ENCODE data around the gene EIF4H. TPM values are rescaled to one million over a fixed set of nuclear protein-coding genes. Genes with fewer than 3 reads are reported as not detected.

Gene EIF4H
- total RNA-seq, 1 experiment from 2014 or later: 459 TPM

DNA sequence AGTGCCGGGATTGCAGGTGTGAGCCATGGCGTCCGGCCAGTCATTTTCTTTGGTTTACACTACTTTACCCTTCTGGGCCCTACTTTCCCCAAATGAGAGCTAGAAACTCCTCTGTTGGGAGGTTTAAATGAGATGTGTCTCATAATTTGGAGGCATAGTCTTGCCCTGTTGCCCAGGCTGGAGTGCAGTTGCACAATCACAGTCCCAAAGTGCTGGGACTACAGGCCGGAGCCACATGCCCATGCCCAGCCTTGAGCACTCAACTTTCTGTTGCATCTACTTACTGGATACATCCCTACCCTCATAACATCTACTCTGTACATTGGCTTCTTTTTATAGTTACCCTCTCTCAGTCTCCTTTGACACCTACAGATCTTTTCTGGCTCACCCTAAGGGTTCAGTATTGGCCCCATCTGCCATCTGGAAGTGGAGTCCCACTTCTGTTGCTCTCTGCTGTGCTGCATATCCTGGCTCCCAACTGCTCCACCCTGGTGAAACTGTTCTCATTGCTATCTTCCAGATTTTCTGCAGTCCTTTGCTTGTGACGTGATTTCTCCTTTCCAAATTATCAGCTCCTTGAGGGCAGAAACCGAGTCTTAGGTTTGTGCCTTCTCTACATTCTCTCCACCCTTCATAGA lies 8.4 kb downstream of the EIF4H start:
- intact Hi-C loops (cut with micrococcal nuclease; ENCODE audit: unreplicated experiment): loop anchor here (5.0 kb wide), 1 partner anchor 115 kb away; no protein-coding TSS in a partner anchor
- H3K9me2 ChIP-seq (ENCODE audit: insufficient read depth): no peaks in the 10 kb centered on the region
- H3K9me3 ChIP-seq (ENCODE audit: insufficient read depth, low read depth): no peaks in the 10 kb centered on the region
- peaks cover 100% of the 10 kb centered on the region for H4K20me1 ChIP-seq (ENCODE audit: insufficient read depth)
- BruUV-seq (replicated peaks): no TSS peak
- H3F3A ChIP-seq (ENCODE audit: insufficient read depth, low read depth): peaks cover 57% of the 10 kb centered on the region; the same call in 1 of the 2 replicates
- H3K27ac ChIP-seq: peak overlapping the region; percentile 30; the same call in 1 of the 2 replicates
- ChIA-PET POLR2A (ENCODE audit: unreplicated experiment) (interaction anchor here (0.6 kb wide), 1 partner anchor 18 kb away, joined by 6 read pairs; no protein-coding TSS in a partner anchor), CTCF (interaction anchor here (0.6 to 1.2 kb wide), 2 partner anchors 24 to 113 kb away, joined by 4 read pairs; no protein-coding TSS in a partner anchor)
- H3K27me3 ChIP-seq (ENCODE audit: insufficient read depth, low read depth): no peaks in the 10 kb centered on the region
- H2AFZ ChIP-seq: no peak overlapping the region
- peaks cover 100% of the 10 kb centered on the region for H3K79me2 ChIP-seq (ENCODE audit: low read depth)
- H3K4me1 ChIP-seq (replicated peaks; ENCODE audit: insufficient read depth): peaks cover 38% of the 10 kb centered on the region
- TF ChIP-seq, protein P1, sequence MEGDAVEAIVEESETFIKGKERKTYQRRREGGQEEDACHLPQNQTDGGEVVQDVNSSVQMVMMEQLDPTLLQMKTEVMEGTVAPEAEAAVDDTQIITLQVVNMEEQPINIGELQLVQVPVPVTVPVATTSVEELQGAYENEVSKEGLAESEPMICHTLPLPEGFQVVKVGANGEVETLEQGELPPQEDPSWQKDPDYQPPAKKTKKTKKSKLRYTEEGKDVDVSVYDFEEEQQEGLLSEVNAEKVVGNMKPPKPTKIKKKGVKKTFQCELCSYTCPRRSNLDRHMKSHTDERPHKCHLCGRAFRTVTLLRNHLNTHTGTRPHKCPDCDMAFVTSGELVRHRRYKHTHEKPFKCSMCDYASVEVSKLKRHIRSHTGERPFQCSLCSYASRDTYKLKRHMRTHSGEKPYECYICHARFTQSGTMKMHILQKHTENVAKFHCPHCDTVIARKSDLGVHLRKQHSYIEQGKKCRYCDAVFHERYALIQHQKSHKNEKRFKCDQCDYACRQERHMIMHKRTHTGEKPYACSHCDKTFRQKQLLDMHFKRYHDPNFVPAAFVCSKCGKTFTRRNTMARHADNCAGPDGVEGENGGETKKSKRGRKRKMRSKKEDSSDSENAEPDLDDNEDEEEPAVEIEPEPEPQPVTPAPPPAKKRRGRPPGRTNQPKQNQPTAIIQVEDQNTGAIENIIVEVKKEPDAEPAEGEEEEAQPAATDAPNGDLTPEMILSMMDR (conservative IDR thresholded peaks at IDR 0.05): no peak
- TF ChIP-seq EZH2 (IDR thresholded peaks at IDR 0.05; ENCODE audit: low read depth): no peak
- peak overlapping the region; percentile 11; the same call in 1 of the 2 replicates for H3K4me2 ChIP-seq
- H3K36me3 ChIP-seq (ENCODE audit: low read depth): peaks cover 61% of the 10 kb centered on the region
- no peak overlapping the region for H3K4me3 ChIP-seq
- DNase-seq: no peak

GRCh38 chr7:74183142-74183541 lies 9.0 kb downstream of the EIF4H start:
- peak overlapping the region; percentile 30; the same call in 1 of the 2 replicates for H3K27ac ChIP-seq
- intact Hi-C loops (cut with micrococcal nuclease; ENCODE audit: unreplicated experiment): loop anchor here (5.0 kb wide), 1 partner anchor 116 kb away; no protein-coding TSS in a partner anchor
- no peak for DNase-seq

More at GRCh38 chr7:74183142-74183541, 9.0 kb downstream of the EIF4H start:
- H3K79me2 ChIP-seq (ENCODE audit: low read depth): peaks cover 100% of the 10 kb centered on the region
- POLR2A ChIA-PET (ENCODE audit: unreplicated experiment): interaction anchor here (0.6 kb wide), 2 partner anchors 17 to 383 kb away, joined by 5 to 6 read pairs; no protein-coding TSS in a partner anchor
- H4K20me1 ChIP-seq (ENCODE audit: insufficient read depth): peaks cover 100% of the 10 kb centered on the region
- H3K4me2 ChIP-seq: 0 out of 2 replicates have a peak overlapping the region, but pooled peaks have one; percentile 11
- peaks cover 35% of the 10 kb centered on the region for H3K4me1 ChIP-seq (replicated peaks; ENCODE audit: insufficient read depth)
- CTCF ChIA-PET: interaction anchor here (0.8 to 1.2 kb wide), 4 partner anchors 8 to 104 kb away, joined by 3 to 5 read pairs (median 4); no protein-coding TSS in a partner anchor
- H3K4me3 ChIP-seq: no peak overlapping the region
- no TSS peak for BruUV-seq (replicated peaks)
- TF ChIP-seq, protein P1 (conservative IDR thresholded peaks at IDR 0.05): no peak
- no peak for TF ChIP-seq EZH2 (IDR thresholded peaks at IDR 0.05; ENCODE audit: low read depth)
- H3K9me2 ChIP-seq (ENCODE audit: insufficient read depth): no peaks in the 10 kb centered on the region
- H2AFZ ChIP-seq: no peak overlapping the region
- no peaks in the 10 kb centered on the region for H3K9me3 ChIP-seq (ENCODE audit: insufficient read depth, low read depth)
- H3K27me3 ChIP-seq (ENCODE audit: insufficient read depth, low read depth): no peaks in the 10 kb centered on the region
- peaks cover 59% of the 10 kb centered on the region for H3K36me3 ChIP-seq (ENCODE audit: low read depth)
- peaks cover 56% of the 10 kb centered on the region; the same call in 1 of the 2 replicates for H3F3A ChIP-seq (ENCODE audit: insufficient read depth, low read depth)

All from PC-9 (cell line).